ENCODE measurements around the gene LOC128125822.

LOC128125822 gene

DNA sequence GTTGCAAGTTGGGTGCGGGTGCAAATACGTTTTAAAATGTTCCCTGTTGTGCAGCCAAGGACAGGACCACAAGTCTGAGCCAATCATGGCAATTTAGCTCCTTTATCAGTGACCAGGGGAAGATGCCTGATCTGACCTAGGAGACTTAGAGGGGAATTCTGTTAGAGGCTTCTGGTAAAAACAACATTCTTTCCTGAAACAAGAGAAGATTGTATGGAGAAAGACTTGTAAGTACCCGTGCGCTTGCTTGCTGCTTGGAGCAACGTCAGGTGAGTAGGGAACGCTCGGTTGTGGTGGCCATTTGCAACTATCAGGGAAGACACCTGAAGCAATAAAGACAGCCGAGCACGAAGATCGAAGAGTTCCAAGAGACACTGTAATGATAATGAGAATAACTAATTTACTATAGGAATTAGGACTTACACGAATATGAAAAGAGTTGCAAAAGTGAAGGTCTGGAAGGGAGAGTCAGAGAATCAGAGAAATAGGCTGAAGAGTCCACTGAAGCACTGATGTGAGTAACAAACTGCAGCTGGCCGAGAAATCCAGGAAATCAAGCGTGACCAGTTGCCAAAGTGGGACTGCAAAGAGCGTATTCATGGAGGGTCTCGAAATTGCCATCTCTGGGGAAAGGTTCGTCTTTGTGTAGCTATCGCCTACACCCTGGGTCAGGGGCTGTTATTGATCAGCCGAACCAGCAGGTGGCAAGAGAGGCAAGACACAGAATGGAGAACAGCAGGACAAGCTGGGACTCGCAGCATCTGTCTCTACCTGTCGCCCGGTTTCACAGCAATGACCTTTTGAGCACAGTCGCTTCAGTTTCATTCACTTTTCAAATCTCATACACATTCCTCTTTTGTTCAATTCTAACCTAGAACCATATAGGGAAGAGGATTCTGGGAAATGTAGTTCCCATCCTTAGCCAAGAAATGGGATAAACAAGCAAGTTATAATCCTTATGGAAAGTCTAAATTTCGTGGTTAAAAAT lies 26.1 kb downstream of the LOC128125822 start:
- WGBS, 2 donors: 4% methylated on average over 23 of the region's 23 CpGs
- DNase-seq (ENCODE audit: low spot score in 2 of 2): peak; percentile 29 to 70

DNA sequence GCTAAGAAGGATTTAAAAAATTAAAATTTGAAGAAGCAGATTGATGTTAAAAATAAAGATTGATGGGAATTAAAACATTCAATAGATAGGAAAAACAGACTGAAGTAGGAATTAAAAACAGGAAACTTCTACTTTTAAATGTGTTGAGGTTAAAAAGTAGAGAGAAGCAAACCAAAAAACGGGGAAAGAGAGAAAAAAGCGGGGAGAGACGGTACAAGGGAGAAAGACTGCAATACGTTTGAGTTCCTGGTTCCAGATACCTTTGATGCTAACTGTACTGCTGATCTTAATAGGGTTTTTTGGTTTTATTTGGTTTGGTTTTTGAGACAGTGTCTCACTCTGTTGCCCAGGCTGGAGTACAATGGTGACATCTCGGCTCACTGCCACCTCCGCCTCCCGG lies 27.0 kb downstream of the LOC128125822 start:
- Histone ChIP-seq H3K9me3 (no peaks in the 10 kb centered on the region), H3K27me3 (no peaks in the 10 kb centered on the region), H3K27ac (no peak overlapping the region), H3K4me3 (no peak overlapping the region), H3K36me3 (no peaks in the 10 kb centered on the region), H3K4me1 (peaks cover 0 to 10% (median 0%) of the 10 kb centered on the region in 4 donors)
- TF ChIP-seq, protein P1, sequence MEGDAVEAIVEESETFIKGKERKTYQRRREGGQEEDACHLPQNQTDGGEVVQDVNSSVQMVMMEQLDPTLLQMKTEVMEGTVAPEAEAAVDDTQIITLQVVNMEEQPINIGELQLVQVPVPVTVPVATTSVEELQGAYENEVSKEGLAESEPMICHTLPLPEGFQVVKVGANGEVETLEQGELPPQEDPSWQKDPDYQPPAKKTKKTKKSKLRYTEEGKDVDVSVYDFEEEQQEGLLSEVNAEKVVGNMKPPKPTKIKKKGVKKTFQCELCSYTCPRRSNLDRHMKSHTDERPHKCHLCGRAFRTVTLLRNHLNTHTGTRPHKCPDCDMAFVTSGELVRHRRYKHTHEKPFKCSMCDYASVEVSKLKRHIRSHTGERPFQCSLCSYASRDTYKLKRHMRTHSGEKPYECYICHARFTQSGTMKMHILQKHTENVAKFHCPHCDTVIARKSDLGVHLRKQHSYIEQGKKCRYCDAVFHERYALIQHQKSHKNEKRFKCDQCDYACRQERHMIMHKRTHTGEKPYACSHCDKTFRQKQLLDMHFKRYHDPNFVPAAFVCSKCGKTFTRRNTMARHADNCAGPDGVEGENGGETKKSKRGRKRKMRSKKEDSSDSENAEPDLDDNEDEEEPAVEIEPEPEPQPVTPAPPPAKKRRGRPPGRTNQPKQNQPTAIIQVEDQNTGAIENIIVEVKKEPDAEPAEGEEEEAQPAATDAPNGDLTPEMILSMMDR (IDR thresholded peaks at IDR 0.05): no peak
- no peak for TF ChIP-seq EP300 (IDR thresholded peaks at IDR 0.05)
- TF ChIP-seq POLR2A (IDR thresholded peaks at IDR 0.05): no peak
- WGBS, 2 donors: 80 to 83% methylated on average over 7 of the region's 7 CpGs
- DNase-seq (ENCODE audit: low spot score in 2 of 2): no peak

More for the DNA sequence above, 26.1 kb downstream of the LOC128125822 start:
- H3K27ac ChIP-seq: peak overlapping the region in 1 of 4 donors; percentile 39
- no peaks in the 10 kb centered on the region for H3K27me3 ChIP-seq
- peak in 1 of 2 donors; percentile 32 for TF ChIP-seq EP300 (IDR thresholded peaks at IDR 0.05)
- TF ChIP-seq POLR2A (IDR thresholded peaks at IDR 0.05): no peak
- TF ChIP-seq, protein P1 (IDR thresholded peaks at IDR 0.05): peak; percentile 74 to 91 (median 82)
- peak overlapping the region; percentile 25 to 56 (median 36) for H3K4me3 ChIP-seq
- H3K9me3 ChIP-seq: no peaks in the 10 kb centered on the region
- H3K4me1 ChIP-seq: peaks cover 0 to 10% (median 0%) of the 10 kb centered on the region in 4 donors
- H3K36me3 ChIP-seq: no peaks in the 10 kb centered on the region

DNA sequence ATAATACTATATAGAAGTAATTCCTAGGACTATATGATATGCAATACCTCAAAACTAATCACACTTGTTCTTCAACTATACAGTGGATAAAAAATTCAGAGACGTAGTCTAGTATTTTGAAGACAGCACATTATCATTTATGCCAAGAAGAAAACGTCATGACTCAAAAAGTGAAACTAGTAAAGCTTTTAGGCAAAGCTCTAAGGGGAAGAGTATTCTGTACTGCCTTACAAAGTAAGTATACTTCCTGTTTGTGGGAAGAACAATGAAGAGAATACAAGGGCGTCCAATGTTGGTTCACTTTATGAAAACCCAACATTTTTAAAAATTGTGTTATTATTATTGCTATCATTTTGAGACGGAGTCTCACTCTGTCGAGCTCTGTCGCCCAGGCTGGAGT lies 27.9 kb downstream of the LOC128125822 start:
- H3K4me3 ChIP-seq: no peak overlapping the region
- peaks cover 0 to 10% (median 0%) of the 10 kb centered on the region in 4 donors for H3K4me1 ChIP-seq
- TF ChIP-seq, protein P1 (IDR thresholded peaks at IDR 0.05): no peak
- TF ChIP-seq POLR2A (IDR thresholded peaks at IDR 0.05): no peak
- no peak for TF ChIP-seq EP300 (IDR thresholded peaks at IDR 0.05)
- H3K27me3 ChIP-seq: no peaks in the 10 kb centered on the region
- no peaks in the 10 kb centered on the region for H3K36me3 ChIP-seq
- no peaks in the 10 kb centered on the region for H3K9me3 ChIP-seq
- no peak overlapping the region for H3K27ac ChIP-seq
- DNase-seq (ENCODE audit: low spot score in 2 of 2): no peak
- 62 to 82% methylated on average over 6 of the region's 6 CpGs for WGBS, 2 donors

DNA sequence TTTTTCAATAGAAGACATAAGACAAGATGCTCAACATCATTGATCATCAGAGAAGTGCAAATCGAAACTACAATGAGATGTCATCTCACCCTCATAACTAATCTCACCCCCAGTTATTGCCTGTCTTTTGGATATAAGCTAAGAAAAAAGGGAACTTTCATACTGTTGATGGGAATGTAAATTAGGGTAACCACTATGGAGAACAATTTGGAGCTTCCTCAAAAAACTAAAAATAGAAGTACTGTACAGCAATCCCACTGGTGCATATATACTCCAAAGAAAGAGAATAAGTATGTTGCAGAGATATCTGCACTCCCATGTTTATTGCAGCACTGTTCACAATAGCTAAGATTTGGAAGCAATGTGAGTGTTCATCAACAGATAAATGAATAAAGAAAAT lies 37.0 kb downstream of the LOC128125822 start:
- 93 to 94% methylated on average over 1 of the region's 1 CpG for WGBS, 2 donors
- H3K36me3 ChIP-seq: no peaks in the 10 kb centered on the region
- H3K27ac ChIP-seq: no peak overlapping the region
- no peak for DNase-seq (ENCODE audit: low spot score in 2 of 2)
- no peaks in the 10 kb centered on the region for H3K27me3 ChIP-seq
- H3K4me3 ChIP-seq: no peak overlapping the region
- no peaks in the 10 kb centered on the region for H3K4me1 ChIP-seq
- no peak for TF ChIP-seq POLR2A (IDR thresholded peaks at IDR 0.05)
- TF ChIP-seq, protein P1 (IDR thresholded peaks at IDR 0.05): no peak
- H3K9me3 ChIP-seq: no peaks in the 10 kb centered on the region

DNA sequence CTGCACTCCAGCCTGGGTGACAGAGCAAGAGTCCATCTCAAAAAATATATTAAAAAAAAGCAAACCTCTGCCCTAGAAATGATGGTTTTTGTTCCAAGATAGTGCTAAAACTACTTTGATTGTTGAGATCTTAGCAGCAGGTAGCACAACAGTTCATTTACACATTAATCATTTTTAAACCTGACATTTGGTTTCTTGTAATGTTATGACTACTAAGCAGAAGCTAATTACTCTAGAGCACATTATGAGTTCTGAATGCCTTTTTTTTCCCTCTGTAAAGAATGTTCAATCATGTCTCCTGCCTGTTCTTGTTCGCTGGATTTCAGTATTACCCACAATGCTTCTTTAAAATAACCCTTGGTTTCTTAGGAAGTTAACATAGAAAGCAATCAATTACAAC lies 38.7 kb downstream of the LOC128125822 start:
- no peak for DNase-seq (ENCODE audit: low spot score in 2 of 2)
- no peaks in the 10 kb centered on the region for H3K27me3 ChIP-seq
- H3K27ac ChIP-seq: no peak overlapping the region
- no peaks in the 10 kb centered on the region for H3K9me3 ChIP-seq
- 30 to 64% methylated on average over 1 of the region's 1 CpG for WGBS, 2 donors
- no peaks in the 10 kb centered on the region for H3K4me1 ChIP-seq
- TF ChIP-seq, protein P1 (IDR thresholded peaks at IDR 0.05): no peak
- TF ChIP-seq POLR2A (IDR thresholded peaks at IDR 0.05): no peak
- no peak for TF ChIP-seq EP300 (IDR thresholded peaks at IDR 0.05)
- H3K36me3 ChIP-seq: no peaks in the 10 kb centered on the region
- no peak overlapping the region for H3K4me3 ChIP-seq
